Measurements from ENCODE around the gene LRP8. TPM values are rescaled to one million over a fixed set of nuclear protein-coding genes. Genes with fewer than 3 reads are reported as not detected.
A peak's percentile ranks its signal among the peaks of the same experiment; 100 is the strongest.

The LRP8 gene
- polyA plus RNA-seq, 2 of the 4 experiments (the other 2 are of a cell fraction), result 32.6 to 46.1 TPM

GRCh38 chr1:53303726-53304515, 23.9 kb downstream of the LRP8 start:
- FAIRE-seq (no peak), ATAC-seq (no peak)
- H3K27ac ChIP-seq, result no peak overlapping the region

GRCh38 chr1:53303243-53303642, 24.6 kb downstream of the LRP8 start:
- no peak overlapping the region for H3K4me2 ChIP-seq
- H3K9me3 ChIP-seq, result no peaks in the 10 kb centered on the region
- FAIRE-seq (no peak), DNase-seq (ENCODE audit: low read depth in 1 of 2, low spot score in 1 of 2) (no peak), ATAC-seq (no peak)
- no peak for TF ChIP-seq CHD2 (IDR thresholded peaks at IDR 0.05; ENCODE audit: low read length, partially characterized antibody)
- TF ChIP-seq MAZ (IDR thresholded peaks at IDR 0.05; ENCODE audit: borderline replicate concordance, low read depth, low read length), result no peak
- no peak for TF ChIP-seq SREBF2 (IDR thresholded peaks at IDR 0.05)
- TF ChIP-seq ZFP36 (IDR thresholded peaks at IDR 0.05; ENCODE audit: borderline replicate concordance, partially characterized antibody), result no peak
- TF ChIP-seq EHMT2 (IDR thresholded peaks at IDR 0.05; ENCODE audit: low read depth), result no peak
- no peak for TF ChIP-seq HOXB13 (CRISPR knock-in tag; IDR thresholded peaks at IDR 0.05; ENCODE audit: low read depth)
- TF ChIP-seq FOSB (CRISPR knock-in tag; IDR thresholded peaks at IDR 0.05), result no peak
- no peak for TF ChIP-seq ZSCAN20 (CRISPR knock-in tag; IDR thresholded peaks at IDR 0.05)
- no peak for TF ChIP-seq NPAS2 (CRISPR knock-in tag; IDR thresholded peaks at IDR 0.05; ENCODE audit: borderline replicate concordance)
- 97% methylated on average over 7 of the region's 7 CpGs for WGBS (ENCODE audit: missing lambda C conversion rate)
- CTCF ChIA-PET, result interaction anchor here (0.8 to 2.5 kb wide), 3 partner anchors 38 to 101 kb away, joined by 4 to 11 read pairs (median 5); no protein-coding TSS in a partner anchor
- H3K4me3 ChIP-seq, result no peak overlapping the region
- POLR2A ChIA-PET, result no interaction called here
- H3K27ac ChIP-seq, result no peak overlapping the region
- no peaks in the 10 kb centered on the region for H3K4me1 ChIP-seq

More at GRCh38 chr1:53303726-53304515, 23.9 kb downstream of the LRP8 start:
- no peak overlapping the region for H3K4me2 ChIP-seq
- no peak overlapping the region for H3K4me3 ChIP-seq
- no peak for DNase-seq (ENCODE audit: low read depth in 1 of 2, low spot score in 1 of 2)
- no peaks in the 10 kb centered on the region for H3K4me1 ChIP-seq
- ChIA-PET POLR2A (no interaction called here), CTCF (interaction anchor here (1.0 to 2.5 kb wide), 3 partner anchors 26 to 89 kb away, joined by 4 to 11 read pairs (median 5); no protein-coding TSS in a partner anchor)
- TF ChIP-seq RNF2 (IDR thresholded peaks at IDR 0.05; ENCODE audit: borderline replicate concordance, low read depth), result no peak
- H3K9me3 ChIP-seq, result no peaks in the 10 kb centered on the region
- WGBS (ENCODE audit: missing lambda C conversion rate), result 84% methylated on average over 12 of the region's 14 CpGs

GRCh38 chr1:53299233-53299632, 28.6 kb downstream of the LRP8 start:
- FAIRE-seq (no peak), DNase-seq (ENCODE audit: low read depth in 1 of 2, low spot score in 1 of 2) (no peak), ATAC-seq (peak in 1 of 2 experiments; percentile 27; a peak in 3 of 6 replicates)
- Histone ChIP-seq H3K4me2 (no peak overlapping the region), H3K4me1 (0 out of 3 replicates have a peak, but pooled peaks cover 6% of the 10 kb centered on the region), H3K27ac (no peak overlapping the region), H3K4me3 (no peak overlapping the region), H3K9me3 (no peaks in the 10 kb centered on the region)
- 80% methylated on average over 1 of the region's 3 CpGs for WGBS (ENCODE audit: missing lambda C conversion rate)
- TF ChIP-seq HEYL (CRISPR knock-in tag; IDR thresholded peaks at IDR 0.05) (no peak), CEBPB (IDR thresholded peaks at IDR 0.05) (no peak), NR3C1 (IDR thresholded peaks at IDR 0.05) (no peak), MYC (IDR thresholded peaks at IDR 0.05; ENCODE audit: borderline replicate concordance, low read length) (no peak), ELK1 (IDR thresholded peaks at IDR 0.05; ENCODE audit: low read depth, low read length) (no peak)
- ChIA-PET CTCF (interaction anchor here (1.4 kb wide), 1 partner anchor 94 kb away, joined by 4 read pairs; no protein-coding TSS in a partner anchor), POLR2A (no interaction called here)

GRCh38 chr1:53298045-53298637, 29.7 kb downstream of the LRP8 start:
- WGBS (ENCODE audit: missing lambda C conversion rate), result 85% methylated on average over 11 of the region's 12 CpGs
- FAIRE-seq, result no peak
- H3K4me3 ChIP-seq, result no peak overlapping the region
- no peak for ATAC-seq
- no peaks in the 10 kb centered on the region for H3K9me3 ChIP-seq
- peaks cover 11% of the 10 kb centered on the region for H3K4me1 ChIP-seq
- DNase-seq (ENCODE audit: low read depth in 1 of 2, low spot score in 1 of 2), result no peak
- no peak overlapping the region for H3K27ac ChIP-seq
- ChIA-PET POLR2A (no interaction called here), CTCF (interaction anchor here (1.4 to 3.0 kb wide), 3 partner anchors 12 to 95 kb away, joined by 4 to 16 read pairs (median 8); no protein-coding TSS in a partner anchor)
- H3K4me2 ChIP-seq, result no peak overlapping the region
- TF ChIP-seq REST (IDR thresholded peaks at IDR 0.05) (no peak), CTCF (IDR thresholded peaks at IDR 0.05) (no peak), HOXB5 (CRISPR knock-in tag; IDR thresholded peaks at IDR 0.05) (no peak), FOSL2 (IDR thresholded peaks at IDR 0.05) (no peak), FOSL2 (CRISPR knock-in tag; IDR thresholded peaks at IDR 0.05) (no peak), MAX (IDR thresholded peaks at IDR 0.05) (no peak), NPAS2 (CRISPR knock-in tag; IDR thresholded peaks at IDR 0.05; ENCODE audit: borderline replicate concordance) (no peak), SMC3 (IDR thresholded peaks at IDR 0.05) (no peak), JUNB (IDR thresholded peaks at IDR 0.05) (no peak)
